ENCODE data around the gene TRIML2.

DNA sequence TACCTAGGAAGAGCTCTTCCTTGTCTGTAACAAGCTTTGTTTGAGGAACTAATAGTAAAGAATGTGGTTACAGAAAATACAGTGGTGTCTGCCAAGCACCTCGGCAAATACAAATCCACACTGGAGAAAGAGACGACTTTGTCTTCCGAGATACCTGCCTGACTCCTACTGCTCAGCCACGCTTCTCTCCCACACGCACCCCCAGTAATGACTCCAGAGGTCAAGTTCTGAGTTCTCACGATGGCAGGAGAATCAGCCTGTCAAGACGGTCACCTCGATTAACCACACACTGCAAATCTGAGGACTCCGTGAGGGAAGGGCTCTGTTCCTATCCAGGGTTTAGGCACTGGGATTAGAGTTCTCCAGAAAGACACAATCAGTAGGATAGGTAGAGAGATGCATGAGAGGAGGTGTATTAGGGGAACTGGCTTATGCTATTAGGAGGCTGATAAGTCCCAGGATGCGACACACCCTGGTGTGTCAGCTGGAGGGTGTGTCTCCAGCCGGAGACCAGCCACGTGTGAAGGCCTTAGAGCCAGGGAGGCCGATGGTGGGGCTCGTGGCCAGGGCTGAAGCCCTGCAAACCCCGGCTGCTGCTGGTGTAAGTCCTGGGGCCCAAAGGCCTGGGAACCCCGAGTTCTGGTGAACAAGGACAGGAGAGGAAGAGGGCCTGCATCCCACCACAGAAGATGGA is 8.4 kb upstream of the TRIML2 start:
- TF ChIP-seq, protein P1, sequence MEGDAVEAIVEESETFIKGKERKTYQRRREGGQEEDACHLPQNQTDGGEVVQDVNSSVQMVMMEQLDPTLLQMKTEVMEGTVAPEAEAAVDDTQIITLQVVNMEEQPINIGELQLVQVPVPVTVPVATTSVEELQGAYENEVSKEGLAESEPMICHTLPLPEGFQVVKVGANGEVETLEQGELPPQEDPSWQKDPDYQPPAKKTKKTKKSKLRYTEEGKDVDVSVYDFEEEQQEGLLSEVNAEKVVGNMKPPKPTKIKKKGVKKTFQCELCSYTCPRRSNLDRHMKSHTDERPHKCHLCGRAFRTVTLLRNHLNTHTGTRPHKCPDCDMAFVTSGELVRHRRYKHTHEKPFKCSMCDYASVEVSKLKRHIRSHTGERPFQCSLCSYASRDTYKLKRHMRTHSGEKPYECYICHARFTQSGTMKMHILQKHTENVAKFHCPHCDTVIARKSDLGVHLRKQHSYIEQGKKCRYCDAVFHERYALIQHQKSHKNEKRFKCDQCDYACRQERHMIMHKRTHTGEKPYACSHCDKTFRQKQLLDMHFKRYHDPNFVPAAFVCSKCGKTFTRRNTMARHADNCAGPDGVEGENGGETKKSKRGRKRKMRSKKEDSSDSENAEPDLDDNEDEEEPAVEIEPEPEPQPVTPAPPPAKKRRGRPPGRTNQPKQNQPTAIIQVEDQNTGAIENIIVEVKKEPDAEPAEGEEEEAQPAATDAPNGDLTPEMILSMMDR (optimal IDR thresholded peaks at IDR 0.05 in 1 of 3, IDR thresholded peaks at IDR 0.05 in 1 of 3, conservative IDR thresholded peaks at IDR 0.05 in 1 of 3; ENCODE audit: extremely low read depth in 1 of 3, insufficient read depth in 2 of 3, low read length in 3 of 3): no peak
- TF ChIP-seq EZH2 (IDR thresholded peaks at IDR 0.05; ENCODE audit: low read length): no peak

All from keratinocyte (primary cell).